ENCODE measurements around the gene XRN1.

GRCh38 chr3:142267269-142267668 lies 180.6 kb downstream of the XRN1 start:
- TF ChIP-seq GATA3 (IDR thresholded peaks at IDR 0.05; ENCODE audit: low read depth, low read length) (no peak), GATA2 (IDR thresholded peaks at IDR 0.05; ENCODE audit: low read depth, low read length) (no peak)

Data from SH-SY5Y (cell line).